Endodermal cell (in vitro differentiated cells): Measurements from ENCODE around the gene MAP4K3. TPM values are rescaled to one million over a fixed set of nuclear protein-coding genes. Genes with fewer than 3 reads are reported as not detected.

Experiments used
- DNase-seq: peaks from one replicate; pipeline ENCODE4 v3.0.0-alpha.2; 2017
- H3K27ac ChIP-seq: 2 replicates; pipeline ENCODE4 v1.5.1; 2013; ENCODE audit warnings: mild to moderate bottlenecking, low read depth, low read length, moderate library complexity
- H3K27me3 ChIP-seq: 2 replicates; pipeline ENCODE4 v1.6.1; 2013; ENCODE audit warnings: mild to moderate bottlenecking, low read length, moderate library complexity; ENCODE audit not compliant: insufficient read depth, control insufficient read depth, poor library complexity, severe bottlenecking
- H3K36me3 ChIP-seq: 2 replicates; pipeline ENCODE4 v1.7.0; 2013; ENCODE audit warnings: mild to moderate bottlenecking, low read length, moderate library complexity; ENCODE audit not compliant: control insufficient read depth, insufficient read depth
- H3K4me1 ChIP-seq: one replicate; pipeline ENCODE4 v1.7.0; 2013; ENCODE audit warnings: low read length; ENCODE audit not compliant: control insufficient read depth, insufficient read depth
- H3K4me3 ChIP-seq: 2 replicates; pipeline ENCODE4 v1.5.1; 2013; ENCODE audit warnings: mild to moderate bottlenecking, low read length, moderate library complexity
- H3K9ac ChIP-seq: 2 replicates; pipeline ENCODE4 v1.6.1; 2013; ENCODE audit warnings: mild to moderate bottlenecking, low read length, moderate library complexity; ENCODE audit not compliant: poor library complexity, severe bottlenecking; ENCODE audit errors: extremely low read depth
- H3K9me3 ChIP-seq: 2 replicates; pipeline ENCODE4 v1.6.1; 2013; ENCODE audit warnings: mild to moderate bottlenecking, low read length, moderate library complexity; ENCODE audit not compliant: control insufficient read depth
- H3K27ac Mint-ChIP-seq: 2 replicates; pipeline ENCODE4 v1.8.0; 2020; ENCODE audit warnings: mixed read lengths
- H3K27me3 Mint-ChIP-seq: 2 replicates; pipeline ENCODE4 v1.8.0; 2021; ENCODE audit warnings: mild to moderate bottlenecking, mixed read lengths; ENCODE audit not compliant: insufficient read depth
- H3K36me3 Mint-ChIP-seq: 2 replicates; pipeline ENCODE4 v1.8.0; 2020; ENCODE audit warnings: low read depth, mixed read lengths
- H3K4me1 Mint-ChIP-seq: 2 replicates; pipeline ENCODE4 v1.8.0; 2020; ENCODE audit warnings: mixed read lengths
- H3K4me3 Mint-ChIP-seq: 2 replicates; pipeline ENCODE4 v1.8.0; 2020; ENCODE audit warnings: mild to moderate bottlenecking, moderate library complexity, mixed read lengths
- H3K9me3 Mint-ChIP-seq: 2 replicates; pipeline ENCODE4 v1.8.0; 2020; ENCODE audit warnings: mild to moderate bottlenecking, mixed read lengths
- CTCF ChIP-seq: fragments of 200-600 bp; sonication (generic); conservative IDR thresholded peaks from 2 replicates; pipeline ENCODE4 v1.5.0; 2021; ENCODE audit warnings: antibody characterized with exemption, mild to moderate bottlenecking
- WGBS, 2 experiments: methylation state at CpG; one replicate each; pipeline versions ENCODE4 v1.1.5 to v1.1.7; 2013; ENCODE audit warnings: missing lambda C conversion rate in 2 of 2, mixed read lengths in 1 of 2; ENCODE audit not compliant: insufficient coverage in 1 of 2, insufficient read length in 1 of 2; 5-methylcytosine and 5-hydroxymethylcytosine counted together
- total RNA-seq, 2 donors: library from RNA; stranded (reverse); fragmentation: NEBNext Ultra II Directional in 1 of 2; extraction: Animal tissue kit (Norgen Biotek cat#: 25700) in 1 of 2; gene quantifications; 2 replicates in 1 of 2; 3 replicates in 1 of 2; pipeline ENCODE4 v1.2.1, GENCODE V29; 2021

The MAP4K3 gene
- total RNA-seq, 2 donors from 2014 or later = 39.1 to 45.5 TPM

- Mint-ChIP-seq H3K4me1 (peaks cover 21% of the 10 kb centered on the region), H3K4me3 (no peak overlapping the region), H3K9me3 (peaks cover 8% of the 10 kb centered on the region), H3K36me3 (peaks cover 13% of the 10 kb centered on the region), H3K27me3 (no peaks in the 10 kb centered on the region), H3K27ac (no peak overlapping the region)
- Histone ChIP-seq H3K9me3 (peaks cover 10% of the 10 kb centered on the region), H3K9ac (no peak overlapping the region), H3K27me3 (no peaks in the 10 kb centered on the region), H3K4me1 (peaks cover 11% of the 10 kb centered on the region), H3K36me3 (peaks cover 11% of the 10 kb centered on the region), H3K27ac (no peak overlapping the region), H3K4me3 (no peak overlapping the region)
- TF ChIP-seq CTCF = no peak
- 92% methylated on average over 2 of the region's 2 CpGs; no CpG with 5 or more reads in 1 of the 2 experiments for WGBS, 2 experiments
- no peak for DNase-seq
These were observed 56.4 kb downstream of the MAP4K3 start for GRCh38 chr2:39380525-39381150.

- DNase-seq = no peak
- H3K27me3 ChIP-seq = no peaks in the 10 kb centered on the region
- no peak overlapping the region for H3K4me3 Mint-ChIP-seq
- no peak overlapping the region for H3K9ac ChIP-seq
- H3K9me3 Mint-ChIP-seq = peaks cover 10% of the 10 kb centered on the region
- H3K27ac Mint-ChIP-seq = no peak overlapping the region
- peaks cover 21% of the 10 kb centered on the region for H3K4me1 Mint-ChIP-seq
- no peak overlapping the region for H3K4me3 ChIP-seq
- no peak overlapping the region for H3K27ac ChIP-seq
- H3K4me1 ChIP-seq = peaks cover 11% of the 10 kb centered on the region
- TF ChIP-seq CTCF = peak; percentile 70
- no peaks in the 10 kb centered on the region for H3K27me3 Mint-ChIP-seq
- H3K9me3 ChIP-seq = peaks cover 14% of the 10 kb centered on the region
- H3K36me3 ChIP-seq = peaks cover 18% of the 10 kb centered on the region
- peaks cover 17% of the 10 kb centered on the region for H3K36me3 Mint-ChIP-seq
These were observed 57.2 kb downstream of the MAP4K3 start for GRCh38 chr2:39379643-39380524.

GRCh38 chr2:39378968-39379367 lies 58.1 kb downstream of the MAP4K3 start:
- peaks cover 11% of the 10 kb centered on the region for H3K4me1 ChIP-seq
- Mint-ChIP-seq H3K4me3 (no peak overlapping the region), H3K27ac (no peak overlapping the region), H3K9me3 (peaks cover 14% of the 10 kb centered on the region), H3K27me3 (no peaks in the 10 kb centered on the region), H3K36me3 (peaks cover 19% of the 10 kb centered on the region), H3K4me1 (peaks cover 21% of the 10 kb centered on the region)
- H3K9me3 ChIP-seq = peaks cover 14% of the 10 kb centered on the region
- WGBS, 2 experiments = 100% methylated on average over 1 of the region's 1 CpG; no CpG with 5 or more reads in 1 of the 2 experiments
- no peak overlapping the region for H3K27ac ChIP-seq
- no peak overlapping the region for H3K9ac ChIP-seq
- H3K27me3 ChIP-seq = no peaks in the 10 kb centered on the region
- no peak for TF ChIP-seq CTCF
- DNase-seq = no peak
- peaks cover 22% of the 10 kb centered on the region for H3K36me3 ChIP-seq
- H3K4me3 ChIP-seq = no peak overlapping the region
